ENCODE data around the gene ZCCHC2.

GRCh38 chr18:62512532-62512931 lies 10.3 kb upstream of the ZCCHC2 start:
- TF ChIP-seq CTCF (optimal IDR thresholded peaks at IDR 0.05 in 1 of 3, IDR thresholded peaks at IDR 0.05 in 1 of 3, conservative IDR thresholded peaks at IDR 0.05 in 1 of 3; ENCODE audit: extremely low read depth in 1 of 3, insufficient read depth in 2 of 3, low read length in 3 of 3) (no peak), EZH2 (IDR thresholded peaks at IDR 0.05; ENCODE audit: low read length) (no peak)
